GM19328 (cell line): Measurements from ENCODE around the gene DKK2.

ENCODE experiments used
- ATAC-seq: cut with Tn5 transposase; IDR thresholded peaks from one replicate; pipeline ENCODE4 v1.9.1; 2021; ENCODE audit warnings: mild to moderate bottlenecking, moderate library complexity; ENCODE audit not compliant: unreplicated experiment

The DKK2 gene

GRCh38 chr4:107035819-107036583 is at the start of gene DKK2:
DKK2 (minus strand) TSS chr4:107036313; CDS start chr4:107035591, 722 bp downstream.
- no peak for ATAC-seq

- no peak for ATAC-seq
Measured at GRCh38 chr4:107077192-107077591, 41.1 kb upstream of the DKK2 start.

- ATAC-seq: no peak
Measured at GRCh38 chr4:107072836-107073736, 37.0 kb upstream of the DKK2 start.

GRCh38 chr4:107071108-107071507 is 35.0 kb upstream of the DKK2 start:
- ATAC-seq: no peak

GRCh38 chr4:107069049-107069448 is 32.9 kb upstream of the DKK2 start:
- peak; percentile 76 for ATAC-seq

- ATAC-seq: no peak
Measured at GRCh38 chr4:107068116-107068515, 32.0 kb upstream of the DKK2 start.

GRCh38 chr4:107066621-107067020 is 30.5 kb upstream of the DKK2 start:
- ATAC-seq: no peak

- ATAC-seq: no peak
Measured at GRCh38 chr4:107065201-107065600, 29.1 kb upstream of the DKK2 start.

GRCh38 chr4:107060388-107060787 is 24.3 kb upstream of the DKK2 start:
- no peak for ATAC-seq

- no peak for ATAC-seq
Measured at GRCh38 chr4:107058828-107059227, 22.7 kb upstream of the DKK2 start.

GRCh38 chr4:107050525-107051135 is 14.5 kb upstream of the DKK2 start:
- ATAC-seq: no peak

- ATAC-seq: no peak
Measured at GRCh38 chr4:107046261-107046660, 10.1 kb upstream of the DKK2 start.

GRCh38 chr4:107044170-107044569 is 8.1 kb upstream of the DKK2 start:
- no peak for ATAC-seq

- ATAC-seq: no peak
Measured at GRCh38 chr4:107037199-107037584, 1.1 kb upstream of the DKK2 start.

- ATAC-seq: no peak
Measured at GRCh38 chr4:107036584-107037198, 578 bp upstream of the DKK2 start.

GRCh38 chr4:107034996-107035818 is 906 bp downstream of the DKK2 start:
- ATAC-seq: no peak

- ATAC-seq: no peak
Measured at GRCh38 chr4:107034091-107034995, 1.8 kb downstream of the DKK2 start.

- no peak for ATAC-seq
Measured at GRCh38 chr4:107027379-107027778, 8.7 kb downstream of the DKK2 start.

GRCh38 chr4:107018344-107018735 is 17.8 kb downstream of the DKK2 start:
- ATAC-seq: no peak
